PC-3 (cell line): ENCODE results near the gene STXBP1. TPM values are rescaled to one million over a fixed set of nuclear protein-coding genes. Genes with fewer than 3 reads are reported as not detected.

Experiments
- ATAC-seq: fragments of 200-7000 bp; cut with Tn5 transposase; 2 replicates; pipeline ENCODE4 v1.9.1; 2020; ENCODE audit warnings: mild to moderate bottlenecking, moderate library complexity
- BruUV-seq: library from RNA; stranded (reverse); fragments of 400-500 nt; replicated peaks from 2 replicates; lab custom pipeline; 2021; lab: Mats Ljungman, UMichigan
- CTCF ChIA-PET: fragments of 300-600 bp; sonication (Branson Sonifier 250); formaldehyde crosslinking; loops from one replicate; lab custom pipeline; 2022; ENCODE audit warnings: antibody characterized with exemption; lab: Charles Lee
- POLR2A ChIA-PET: fragments of 300-600 bp; sonication (Branson Sonifier 250); formaldehyde crosslinking; loops from one replicate; lab custom pipeline; 2022; ENCODE audit warnings: antibody characterized with exemption; ENCODE audit not compliant: unreplicated experiment; lab: Charles Lee
- DNase-seq: peaks from one replicate; pipeline ENCODE4 v3.0.0-alpha.2; 2015
- H2AFZ ChIP-seq: fragments of 300-600 bp; sonication (generic); 2 replicates; pipeline ENCODE4 v1.6.0; 2016; ENCODE audit warnings: antibody characterized with exemption, low read length
- H3F3A ChIP-seq: fragments of 300-600 bp; sonication (generic); one replicate; pipeline ENCODE4 v1.6.0; 2017; ENCODE audit warnings: antibody characterized with exemption, low read length, control low read depth, mild to moderate bottlenecking; ENCODE audit not compliant: unreplicated experiment
- H3K27ac ChIP-seq: fragments of 300-600 bp; sonication (generic); 2 replicates; pipeline ENCODE4 v1.5.1; 2016; ENCODE audit warnings: mild to moderate bottlenecking, low read length
- H3K27me3 ChIP-seq: fragments of 300-600 bp; sonication (generic); 2 replicates; pipeline ENCODE4 v1.6.1; 2016; ENCODE audit warnings: low read length, mixed read lengths
- H3K36me3 ChIP-seq: fragments of 300-600 bp; sonication (generic); 2 replicates; pipeline ENCODE4 v1.6.1; 2016; ENCODE audit warnings: low read depth, mixed run types, low read length, mixed read lengths
- H3K4me1 ChIP-seq: fragments of 300-600 bp; sonication (generic); 2 replicates; pipeline ENCODE4 v1.5.1; 2016; ENCODE audit warnings: low read length; ENCODE audit not compliant: insufficient read depth
- H3K4me2 ChIP-seq: fragments of 300-600 bp; sonication (generic); 2 replicates; pipeline ENCODE4 v1.6.0; 2016; ENCODE audit warnings: low read length
- H3K4me3 ChIP-seq: fragments of 300-600 bp; sonication (generic); 2 replicates; pipeline ENCODE4 v1.5.1; 2016; ENCODE audit warnings: mild to moderate bottlenecking, low read length, mixed read lengths
- H3K79me2 ChIP-seq: fragments of 300-600 bp; sonication (generic); 2 replicates; pipeline ENCODE4 v1.6.1; 2017; ENCODE audit warnings: low read length, mixed read lengths
- H3K9ac ChIP-seq: fragments of 300-600 bp; sonication (generic); 2 replicates; pipeline ENCODE4 v1.6.0; 2016; ENCODE audit warnings: mild to moderate bottlenecking, low read length
- H3K9me2 ChIP-seq: fragments of 300-600 bp; sonication (generic); replicated peaks from 2 replicates; pipeline ENCODE4 v1.6.1; 2016; ENCODE audit warnings: mixed run types, low read length, mixed read lengths
- H3K9me3 ChIP-seq: fragments of 300-600 bp; sonication (generic); 2 replicates; pipeline ENCODE4 v1.6.1; 2016; ENCODE audit warnings: low read length, mixed read lengths
- H4K20me1 ChIP-seq: fragments of 300-600 bp; sonication (generic); 2 replicates; pipeline ENCODE4 v1.6.1; 2016; ENCODE audit warnings: low read length, mixed read lengths
- CTCF ChIP-seq: fragments of 300-600 bp; sonication (generic); conservative IDR thresholded peaks from 2 replicates; pipeline ENCODE4 v1.5.1; 2017; ENCODE audit warnings: antibody characterized with exemption, low read depth, mild to moderate bottlenecking, low read length
- EZH2 ChIP-seq: fragments of 300-600 bp; sonication (generic); IDR thresholded peaks from one replicate; pipeline ENCODE4 v1.6.1; 2017; ENCODE audit warnings: antibody characterized with exemption, mild to moderate bottlenecking, low read length; ENCODE audit not compliant: unreplicated experiment
- EZH2phosphoT487 ChIP-seq: fragments of 300-600 bp; sonication (generic); IDR thresholded peaks from 2 replicates; pipeline ENCODE4 v1.6.1; 2018; ENCODE audit warnings: mild to moderate bottlenecking, antibody characterized with exemption, low read length, borderline replicate concordance
- intact Hi-C: fragments of 100-400 bp; cut with micrococcal nuclease; formaldehyde crosslinking; loops from 2 replicates; pipeline ENCODE4 v1.9.0; 2023
- total RNA-seq: library from RNA; depleted of rRNA; stranded (reverse); fragments of >200 nt; gene quantifications from 2 replicates; pipeline ENCODE4 v1.2.3, GENCODE V29; 2014

STXBP1 gene
- total RNA-seq, 1 experiment from 2014 or later: 9.1 TPM

- ChIA-PET POLR2A (no interaction called here), CTCF (no interaction called here)
- intact Hi-C loops: no loop called here
- Histone ChIP-seq H3K27ac (no peak overlapping the region), H3K9ac (no peak overlapping the region), H3F3A (no peaks in the 10 kb centered on the region), H3K79me2 (no peaks in the 10 kb centered on the region), H3K27me3 (no peaks in the 10 kb centered on the region), H3K4me1 (peaks cover 8% of the 10 kb centered on the region), H4K20me1 (no peaks in the 10 kb centered on the region), H3K9me3 (no peaks in the 10 kb centered on the region), H3K36me3 (no peaks in the 10 kb centered on the region), H3K4me2 (no peak overlapping the region), H2AFZ (no peak overlapping the region), H3K9me2 (no peaks in the 10 kb centered on the region), H3K4me3 (no peak overlapping the region)
- DNase-seq (no peak), ATAC-seq (no peak)
- no peak for TF ChIP-seq EZH2
- no peak for TF ChIP-seq EZH2phosphoT487
- no peak for TF ChIP-seq CTCF
- BruUV-seq: no TSS peak
Observed at GRCh38 chr9:127731938-127732337, 119.9 kb downstream of the STXBP1 start.

- H3K9ac ChIP-seq: no peak overlapping the region
- no peaks in the 10 kb centered on the region for H3K79me2 ChIP-seq
- intact Hi-C loops: no loop called here
- no peaks in the 10 kb centered on the region for H4K20me1 ChIP-seq
- H3K27me3 ChIP-seq: no peaks in the 10 kb centered on the region
- no peak overlapping the region for H3K27ac ChIP-seq
- TF ChIP-seq EZH2phosphoT487 (no peak), EZH2 (no peak), CTCF (no peak)
- H3K4me3 ChIP-seq: no peak overlapping the region
- no peaks in the 10 kb centered on the region for H3K9me3 ChIP-seq
- no peaks in the 10 kb centered on the region for H3F3A ChIP-seq
- H3K4me2 ChIP-seq: no peak overlapping the region
- no peak overlapping the region for H2AFZ ChIP-seq
- ATAC-seq: no peak
- POLR2A ChIA-PET: no interaction called here
- CTCF ChIA-PET: no interaction called here
- H3K36me3 ChIP-seq: no peaks in the 10 kb centered on the region
- no peak for DNase-seq
- H3K4me1 ChIP-seq: peaks cover 8% of the 10 kb centered on the region
- no peaks in the 10 kb centered on the region for H3K9me2 ChIP-seq
- no TSS peak for BruUV-seq
Observed at GRCh38 chr9:127732444-127732843, 120.4 kb downstream of the STXBP1 start.

GRCh38 chr9:127733614-127734013, 121.5 kb downstream of the STXBP1 start:
- no peaks in the 10 kb centered on the region for H3K9me2 ChIP-seq
- no peak overlapping the region for H3K4me3 ChIP-seq
- ChIA-PET CTCF (no interaction called here), POLR2A (no interaction called here)
- no peak overlapping the region for H2AFZ ChIP-seq
- no peaks in the 10 kb centered on the region for H3K27me3 ChIP-seq
- H3K79me2 ChIP-seq: no peaks in the 10 kb centered on the region
- BruUV-seq: TSS peak; percentile 43
- peaks cover 8% of the 10 kb centered on the region for H3K4me1 ChIP-seq
- H3K27ac ChIP-seq: no peak overlapping the region
- ATAC-seq (no peak), DNase-seq (no peak)
- TF ChIP-seq CTCF (no peak), EZH2phosphoT487 (no peak), EZH2 (no peak)
- H3K9ac ChIP-seq: no peak overlapping the region
- no peaks in the 10 kb centered on the region for H3F3A ChIP-seq
- H4K20me1 ChIP-seq: no peaks in the 10 kb centered on the region
- no peaks in the 10 kb centered on the region for H3K9me3 ChIP-seq
- H3K4me2 ChIP-seq: peak overlapping the region; percentile 94; the same call in 1 of the 2 replicates
- no peaks in the 10 kb centered on the region for H3K36me3 ChIP-seq
- intact Hi-C loops: loop anchor here (1.0 to 2.0 kb wide), 3 partner anchors 26 to 187 kb away; no protein-coding TSS in a partner anchor
